GM12875 (cell line): ENCODE results near the gene NFATC3.

ENCODE experiments used
- H3K4me3 ChIP-seq: one replicate; pipeline ENCODE4 v1.5.1; 2011; ENCODE audit warnings: low read depth, low read length, control low read depth
- TF ChIP-seq, protein P1 (sequence below): IDR thresholded peaks from 2 replicates; pipeline ENCODE4 v1.5.1; 2011; ENCODE audit warnings: low read depth, mild to moderate bottlenecking, control low read depth, inconsistent platforms, low read length, moderate library complexity, borderline replicate concordance; ENCODE audit not compliant: insufficient read depth

The NFATC3 gene

DNA sequence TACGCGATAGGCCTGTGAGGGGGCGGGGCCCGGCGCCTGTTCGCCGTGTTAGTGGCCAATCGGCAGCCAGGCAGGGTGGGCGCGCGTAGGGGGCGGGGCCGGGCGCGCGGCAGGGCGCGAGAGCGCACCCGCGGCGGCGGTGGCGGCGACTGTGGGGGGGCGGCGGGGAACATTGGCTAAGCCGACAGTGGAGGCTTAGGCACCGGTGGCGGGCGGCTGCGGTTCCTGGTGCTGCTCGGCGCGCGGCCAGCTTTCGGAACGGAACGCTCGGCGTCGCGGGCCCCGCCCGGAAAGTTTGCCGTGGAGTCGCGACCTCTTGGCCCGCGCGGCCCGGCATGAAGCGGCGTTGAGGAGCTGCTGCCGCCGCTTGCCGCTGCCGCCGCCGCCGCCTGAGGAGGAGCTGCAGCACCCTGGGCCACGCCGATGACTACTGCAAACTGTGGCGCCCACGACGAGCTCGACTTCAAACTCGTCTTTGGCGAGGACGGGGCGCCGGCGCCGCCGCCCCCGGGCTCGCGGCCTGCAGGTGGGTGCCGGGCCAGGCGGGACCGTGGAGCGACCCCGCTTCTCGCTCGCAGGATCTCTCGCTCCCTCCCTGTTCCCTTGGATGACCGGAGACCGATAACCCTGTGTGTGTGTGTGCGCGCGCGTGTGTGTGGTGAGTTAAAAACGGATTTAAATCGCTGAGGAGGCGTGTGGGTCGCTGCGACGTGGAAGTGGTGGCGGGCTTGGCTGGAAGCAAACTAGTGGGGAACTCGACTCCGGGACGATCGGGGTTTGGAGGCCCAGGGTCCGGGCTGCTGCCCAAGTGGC, at the start of gene NFATC3:
NFATC3 (plus strand) TSS at position 112 of the 813 bp plus-strand sequence; CDS start at position 424, 312 bp downstream.
- H3K4me3 ChIP-seq, result peak within 1 kb of the TSS; percentile 67
- TF ChIP-seq, protein P1, sequence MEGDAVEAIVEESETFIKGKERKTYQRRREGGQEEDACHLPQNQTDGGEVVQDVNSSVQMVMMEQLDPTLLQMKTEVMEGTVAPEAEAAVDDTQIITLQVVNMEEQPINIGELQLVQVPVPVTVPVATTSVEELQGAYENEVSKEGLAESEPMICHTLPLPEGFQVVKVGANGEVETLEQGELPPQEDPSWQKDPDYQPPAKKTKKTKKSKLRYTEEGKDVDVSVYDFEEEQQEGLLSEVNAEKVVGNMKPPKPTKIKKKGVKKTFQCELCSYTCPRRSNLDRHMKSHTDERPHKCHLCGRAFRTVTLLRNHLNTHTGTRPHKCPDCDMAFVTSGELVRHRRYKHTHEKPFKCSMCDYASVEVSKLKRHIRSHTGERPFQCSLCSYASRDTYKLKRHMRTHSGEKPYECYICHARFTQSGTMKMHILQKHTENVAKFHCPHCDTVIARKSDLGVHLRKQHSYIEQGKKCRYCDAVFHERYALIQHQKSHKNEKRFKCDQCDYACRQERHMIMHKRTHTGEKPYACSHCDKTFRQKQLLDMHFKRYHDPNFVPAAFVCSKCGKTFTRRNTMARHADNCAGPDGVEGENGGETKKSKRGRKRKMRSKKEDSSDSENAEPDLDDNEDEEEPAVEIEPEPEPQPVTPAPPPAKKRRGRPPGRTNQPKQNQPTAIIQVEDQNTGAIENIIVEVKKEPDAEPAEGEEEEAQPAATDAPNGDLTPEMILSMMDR, result no peak

- peak overlapping the region; percentile 36 for H3K4me3 ChIP-seq
- TF ChIP-seq, protein P1, result no peak
Measured at GRCh38 chr16:68037841-68038597, 47.2 kb upstream of the NFATC3 start.

DNA sequence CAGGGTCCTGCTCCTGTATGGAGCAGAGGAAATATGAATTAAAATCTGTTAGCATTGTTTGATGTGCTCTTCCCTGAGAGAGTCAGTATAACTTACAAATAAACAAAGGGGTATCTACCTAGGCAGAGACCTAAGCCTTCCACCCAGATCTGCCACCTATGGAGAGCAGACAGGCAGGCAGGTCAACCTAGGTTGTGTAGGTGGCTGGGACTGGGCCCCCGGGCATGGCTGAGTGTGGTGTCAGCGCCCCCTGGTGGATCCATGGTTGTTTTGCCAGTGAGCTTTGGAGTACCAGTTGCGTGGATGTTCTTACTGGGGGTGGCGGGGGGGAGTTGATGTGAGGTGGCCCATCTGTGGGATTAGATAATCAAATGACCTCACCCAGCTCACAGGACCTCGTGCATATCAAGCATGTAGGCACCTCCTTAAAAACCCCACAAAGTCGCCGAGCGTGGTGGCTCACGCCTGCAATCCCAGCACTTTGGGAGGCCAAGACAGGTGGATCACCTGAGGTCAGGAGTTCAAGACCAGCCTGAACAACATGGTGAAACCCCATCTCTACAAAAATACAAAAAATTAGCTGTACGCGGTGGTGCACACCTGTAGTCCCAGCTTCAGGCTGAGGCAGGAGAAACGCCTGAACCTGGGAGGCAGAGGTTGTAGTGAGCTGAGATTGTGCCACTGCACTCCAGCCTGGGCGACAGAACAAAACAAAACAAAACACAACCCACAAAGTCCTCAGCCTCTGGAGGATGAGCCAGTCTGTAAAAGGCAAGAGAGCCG, 44.5 kb upstream of the NFATC3 start:
- TF ChIP-seq, protein P1, result peak; percentile 88
- no peak overlapping the region for H3K4me3 ChIP-seq

GRCh38 chr16:68041783-68042182, 43.4 kb upstream of the NFATC3 start:
- TF ChIP-seq, protein P1, result no peak
- no peak overlapping the region for H3K4me3 ChIP-seq

DNA sequence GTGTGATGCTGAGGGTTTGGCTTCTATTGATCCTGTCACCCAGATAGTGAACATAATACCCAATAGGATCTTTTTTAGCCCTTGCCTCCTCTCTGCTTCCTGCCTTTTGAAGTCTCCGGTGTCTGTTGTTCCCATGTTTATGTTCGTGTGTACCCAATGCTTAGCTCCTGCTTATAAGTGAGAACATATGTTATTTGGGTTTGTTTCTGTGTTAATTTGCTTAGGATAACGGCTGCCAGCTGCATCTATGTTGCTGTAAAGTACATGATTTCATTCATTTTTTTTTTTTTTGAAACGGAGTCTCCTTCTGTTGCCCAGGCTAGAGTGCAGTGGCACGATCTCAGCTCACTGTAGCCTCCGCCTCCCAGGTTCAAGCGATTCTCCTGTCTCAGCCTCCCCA, 39.1 kb upstream of the NFATC3 start:
- H3K4me3 ChIP-seq, result no peak overlapping the region
- TF ChIP-seq, protein P1, result no peak

- TF ChIP-seq, protein P1, result no peak
Measured at GRCh38 chr16:68047987-68048386, 37.2 kb upstream of the NFATC3 start.

More at GRCh38 chr16:68047987-68048386, 37.2 kb upstream of the NFATC3 start:
- H3K4me3 ChIP-seq, result no peak overlapping the region
